Inflammatory macrophage treated with lipopolysaccharide for 4 hours (primary cell): Measurements from ENCODE around the gene SEC14L6.
"Not testable (repeated sequence)": the region's sequence is repeated elsewhere in the genome, so short reads cannot be mapped to it uniquely, and the experiment has no call there.

Experiments
- DNase-seq: peaks from one replicate; pipeline ENCODE4 v3.0.0-alpha.2; 2020

The SEC14L6 gene

GRCh38 chr22:30565341-30565740, 18.8 kb upstream of the SEC14L6 start:
- no peak for DNase-seq

- no peak for DNase-seq
Observed at GRCh38 chr22:30564761-30565119, 18.2 kb upstream of the SEC14L6 start.

GRCh38 chr22:30564045-30564760, 17.7 kb upstream of the SEC14L6 start:
- no peak for DNase-seq

GRCh38 chr22:30562366-30562765, 15.8 kb upstream of the SEC14L6 start:
- DNase-seq = no peak

GRCh38 chr22:30561402-30562189, 15.1 kb upstream of the SEC14L6 start:
- DNase-seq = no peak

- not testable (repeated sequence) for DNase-seq
Observed at GRCh38 chr22:30560643-30561202, 14.2 kb upstream of the SEC14L6 start.

GRCh38 chr22:30559889-30560288, 13.3 kb upstream of the SEC14L6 start:
- DNase-seq = no peak

- no peak for DNase-seq
Observed at GRCh38 chr22:30557243-30557642, 10.7 kb upstream of the SEC14L6 start.

GRCh38 chr22:30556388-30556787, 9.8 kb upstream of the SEC14L6 start:
- DNase-seq = no peak

GRCh38 chr22:30555282-30556210, 9.0 kb upstream of the SEC14L6 start:
- DNase-seq = no peak

- no peak for DNase-seq
Observed at GRCh38 chr22:30553971-30554370, 7.4 kb upstream of the SEC14L6 start.

- DNase-seq = no peak
Observed at GRCh38 chr22:30552719-30553118, 6.2 kb upstream of the SEC14L6 start.

GRCh38 chr22:30551813-30552212, 5.3 kb upstream of the SEC14L6 start:
- not testable (repeated sequence) for DNase-seq

- no peak for DNase-seq
Observed at GRCh38 chr22:30547188-30547587, 647 bp upstream of the SEC14L6 start.

- no peak for DNase-seq
Observed at GRCh38 chr22:30542811-30543188, 3.7 kb downstream of the SEC14L6 start.

- peak; percentile 14 for DNase-seq
Observed at GRCh38 chr22:30541961-30542810, 4.4 kb downstream of the SEC14L6 start.

GRCh38 chr22:30541511-30541910, 5.0 kb downstream of the SEC14L6 start:
- DNase-seq = not testable (repeated sequence)

GRCh38 chr22:30539368-30539767, 7.2 kb downstream of the SEC14L6 start:
- DNase-seq = no peak

- no peak for DNase-seq
Observed at GRCh38 chr22:30538280-30538679, 8.3 kb downstream of the SEC14L6 start.

- DNase-seq = no peak
Observed at GRCh38 chr22:30537083-30537731, 9.3 kb downstream of the SEC14L6 start.

- DNase-seq = no peak
Observed at GRCh38 chr22:30535182-30535581, 11.4 kb downstream of the SEC14L6 start.
